Thoracic aorta (tissue), 2 donors: ENCODE results near the gene SHISA2. TPM values are rescaled to one million over a fixed set of nuclear protein-coding genes. Genes with fewer than 3 reads are reported as not detected.

Experiments used
- ATAC-seq: fragments of 150-250 bp; one replicate; pipeline ENCODE4 v1.8.0; 2017; ENCODE audit warnings: low read depth; ENCODE audit not compliant: insufficient number of reproducible peaks, low FRiP score
- DNase-seq: peaks from one replicate; pipeline ENCODE4 v3.0.0-alpha.2; 2020; ENCODE audit warnings: low spot score
- H3K27ac ChIP-seq, 2 donors: fragments of 200-600 bp; sonication (generic); 1 replicate in 1 of 2; 2 replicates in 1 of 2; pipeline ENCODE4 v1.5.1; 2016; ENCODE audit warnings: mild to moderate bottlenecking in 2 of 2, moderate library complexity in 2 of 2
- H3K27me3 ChIP-seq: fragments of 200-600 bp; sonication (generic); replicated peaks from 2 replicates; pipeline ENCODE4 v1.6.0; 2016; ENCODE audit warnings: mild to moderate bottlenecking; ENCODE audit not compliant: insufficient read depth
- H3K36me3 ChIP-seq: fragments of 200-600 bp; sonication (generic); one replicate; pipeline ENCODE4 v1.5.1; 2016
- H3K4me1 ChIP-seq, 2 donors: fragments of 200-600 bp; sonication (generic); 1 replicate in 1 of 2; 2 replicates in 1 of 2; pipeline versions ENCODE4 v1.5.1 to v1.6.0; 2016; ENCODE audit warnings: low read depth in 2 of 2, mild to moderate bottlenecking in 1 of 2; ENCODE audit not compliant: control insufficient read depth in 1 of 2
- H3K4me3 ChIP-seq: fragments of 200-600 bp; sonication (generic); 2 replicates; pipeline ENCODE4 v1.5.1; 2016; ENCODE audit warnings: mild to moderate bottlenecking
- H3K9me3 ChIP-seq: fragments of 200-600 bp; sonication (generic); 2 replicates; pipeline ENCODE4 v1.5.1; 2016
- CTCF ChIP-seq: fragments of 200-600 bp; sonication (generic); IDR thresholded peaks from one replicate; pipeline ENCODE4 v1.5.1; 2019; ENCODE audit warnings: antibody characterized with exemption
- total RNA-seq, 2 donors: library from RNA; depleted of rRNA; stranded (reverse); fragments of >200 nt; gene quantifications; one replicate each; pipeline versions ENCODE4 v1.1.0 to v1.2.3, GENCODE V29; 2016

Gene SHISA2
- total RNA-seq, 2 donors from 2014 or later = 0.35 to 0.54 TPM

- Histone ChIP-seq H3K27ac (no peak overlapping the region), H3K9me3 (no peaks in the 10 kb centered on the region), H3K36me3 (no peaks in the 10 kb centered on the region), H3K4me1 (peaks cover 0 to 14% of the 10 kb centered on the region in 2 donors), H3K4me3 (no peak overlapping the region), H3K27me3 (peaks cover 4% of the 10 kb centered on the region)
- TF ChIP-seq CTCF = no peak
- ATAC-seq (no peak), DNase-seq (no peak)
These were observed 3.1 kb downstream of the SHISA2 start for GRCh38 chr13:26048741-26049140.

- Histone ChIP-seq H3K9me3 (no peaks in the 10 kb centered on the region), H3K27me3 (peaks cover 8% of the 10 kb centered on the region), H3K4me3 (no peak overlapping the region), H3K27ac (no peak overlapping the region), H3K4me1 (peaks cover 0 to 13% of the 10 kb centered on the region in 2 donors), H3K36me3 (no peaks in the 10 kb centered on the region)
- ATAC-seq = no peak
- TF ChIP-seq CTCF = no peak
- DNase-seq = no peak
These were observed 4.8 kb downstream of the SHISA2 start for GRCh38 chr13:26047040-26047439.

- H3K4me1 ChIP-seq = peaks cover 0 to 11% of the 10 kb centered on the region in 2 donors
- no peak for DNase-seq
- ATAC-seq = no peak
- peaks cover 8% of the 10 kb centered on the region for H3K27me3 ChIP-seq
- H3K27ac ChIP-seq = no peak overlapping the region
- no peaks in the 10 kb centered on the region for H3K36me3 ChIP-seq
- no peak for TF ChIP-seq CTCF
- H3K9me3 ChIP-seq = no peaks in the 10 kb centered on the region
- H3K4me3 ChIP-seq = no peak overlapping the region
These were observed 5.2 kb downstream of the SHISA2 start for GRCh38 chr13:26046639-26047038.

- Histone ChIP-seq H3K4me3 (no peak overlapping the region), H3K27ac (no peak overlapping the region), H3K9me3 (no peaks in the 10 kb centered on the region), H3K27me3 (peaks cover 4% of the 10 kb centered on the region), H3K4me1 (no peaks in the 10 kb centered on the region), H3K36me3 (no peaks in the 10 kb centered on the region)
- ATAC-seq (no peak), DNase-seq (no peak)
- no peak for TF ChIP-seq CTCF
These were observed 6.7 kb downstream of the SHISA2 start for GRCh38 chr13:26045142-26045541.

- DNase-seq = no peak
- no peak for ATAC-seq
- no peak for TF ChIP-seq CTCF
- Histone ChIP-seq H3K27me3 (peaks cover 4% of the 10 kb centered on the region), H3K36me3 (no peaks in the 10 kb centered on the region), H3K4me3 (no peak overlapping the region), H3K9me3 (no peaks in the 10 kb centered on the region), H3K4me1 (no peaks in the 10 kb centered on the region), H3K27ac (no peak overlapping the region)
These were observed 9.0 kb downstream of the SHISA2 start for GRCh38 chr13:26042785-26043184.
